ENCODE measurements around the gene RALGAPA1. TPM values are rescaled to one million over a fixed set of nuclear protein-coding genes. Genes with fewer than 3 reads are reported as not detected.
"Not testable (repeated sequence)": the region's sequence is repeated elsewhere in the genome, so short reads cannot be mapped to it uniquely, and the experiment has no call there.

The RALGAPA1 gene
- polyA plus RNA-seq, 1 donor, result 23.0 TPM

GRCh38 chr14:35821564-35822411, 12.7 kb upstream of the RALGAPA1 start:
- no peak for DNase-seq

GRCh38 chr14:35819591-35820540, 10.8 kb upstream of the RALGAPA1 start:
- no peak for DNase-seq

GRCh38 chr14:35818346-35819115, 9.4 kb upstream of the RALGAPA1 start:
- peak; percentile 23 for DNase-seq

- DNase-seq, result no peak
These were observed 5.4 kb upstream of the RALGAPA1 start for GRCh38 chr14:35814371-35815005.

- no peak for DNase-seq
These were observed 1.9 kb upstream of the RALGAPA1 start for GRCh38 chr14:35810963-35811362.

GRCh38 chr14:35809597-35809996, 502 bp upstream of the RALGAPA1 start:
- DNase-seq, result no peak

- DNase-seq, result peak; percentile 21
These were observed 938 bp downstream of the RALGAPA1 start for GRCh38 chr14:35808076-35808637.

- no peak for DNase-seq
These were observed 1.7 kb downstream of the RALGAPA1 start for GRCh38 chr14:35807131-35807961.

GRCh38 chr14:35806006-35806907, 2.8 kb downstream of the RALGAPA1 start:
- no peak for DNase-seq

- DNase-seq, result no peak
These were observed 11.3 kb downstream of the RALGAPA1 start for GRCh38 chr14:35797796-35798195.

- no peak for DNase-seq
These were observed 19.4 kb downstream of the RALGAPA1 start for GRCh38 chr14:35789651-35790050.

- no peak for DNase-seq
These were observed 22.2 kb downstream of the RALGAPA1 start for GRCh38 chr14:35786856-35787255.

- no peak for DNase-seq
These were observed 25.4 kb downstream of the RALGAPA1 start for GRCh38 chr14:35783699-35784098.

GRCh38 chr14:35779368-35779767, 29.7 kb downstream of the RALGAPA1 start:
- no peak for DNase-seq

GRCh38 chr14:35777550-35777949, 31.5 kb downstream of the RALGAPA1 start:
- not testable (repeated sequence) for DNase-seq

- no peak for DNase-seq
These were observed 32.3 kb downstream of the RALGAPA1 start for GRCh38 chr14:35776823-35777222.

- not testable (repeated sequence) for DNase-seq
These were observed 33.0 kb downstream of the RALGAPA1 start for GRCh38 chr14:35776085-35776484.

GRCh38 chr14:35766700-35767082, 42.4 kb downstream of the RALGAPA1 start:
- DNase-seq, result no peak

- no peak for DNase-seq
These were observed 42.9 kb downstream of the RALGAPA1 start for GRCh38 chr14:35766036-35766699.

Data from hindlimb muscle (tissue), 1 donor.